HEK293 (cell line): ENCODE data around the gene VTN.

Experiments
- AEBP2 ChIP-seq: fragments of 450-650 bp; formaldehyde crosslinking; IDR thresholded peaks from 2 replicates; pipeline ENCODE4 v1.5.1; 2016; ENCODE audit warnings: missing biosample characterization, missing genetic modification characterization, borderline replicate concordance
- FEZF1 ChIP-seq: fragments of 450-650 bp; formaldehyde crosslinking; IDR thresholded peaks from 2 replicates; pipeline ENCODE4 v1.5.1; 2016; ENCODE audit warnings: missing biosample characterization, missing genetic modification characterization
- GFI1B ChIP-seq: fragments of 450-650 bp; formaldehyde crosslinking; IDR thresholded peaks from 2 replicates; pipeline ENCODE4 v1.5.1; 2016; ENCODE audit warnings: missing biosample characterization, missing genetic modification characterization
- HOXA7 ChIP-seq: sonication (generic); formaldehyde crosslinking; IDR thresholded peaks from 2 replicates; pipeline ENCODE4 v1.8.1; 2022; ENCODE audit warnings: missing genetic modification reagents, borderline replicate concordance
- MEIS1 ChIP-seq: sonication (generic); formaldehyde crosslinking; IDR thresholded peaks from 2 replicates; pipeline ENCODE4 v1.8.1; 2022; ENCODE audit warnings: missing genetic modification reagents, mild to moderate bottlenecking, borderline replicate concordance
- SALL2 ChIP-seq: fragments of 450-650 bp; formaldehyde crosslinking; IDR thresholded peaks from 2 replicates; pipeline ENCODE4 v1.5.0; 2017; ENCODE audit warnings: missing biosample characterization, mild to moderate bottlenecking, missing genetic modification characterization, borderline replicate concordance
- SCRT1 ChIP-seq: fragments of 450-650 bp; formaldehyde crosslinking; IDR thresholded peaks from 2 replicates; pipeline ENCODE4 v1.5.1; 2016; ENCODE audit warnings: missing biosample characterization, missing genetic modification characterization, borderline replicate concordance
- WT1 ChIP-seq: fragments of 450-650 bp; formaldehyde crosslinking; IDR thresholded peaks from 2 replicates; pipeline ENCODE4 v1.5.1; 2016; ENCODE audit warnings: missing biosample characterization, missing genetic modification characterization
- ZBTB1 ChIP-seq: fragments of 450-650 bp; formaldehyde crosslinking; IDR thresholded peaks from 2 replicates; pipeline ENCODE4 v1.5.1; 2016; ENCODE audit warnings: missing biosample characterization, missing genetic modification characterization
- ZEB2 ChIP-seq: fragments of 450-650 bp; formaldehyde crosslinking; IDR thresholded peaks from 2 replicates; pipeline ENCODE4 v1.5.1; 2016; ENCODE audit warnings: missing biosample characterization, missing genetic modification characterization
- ZFHX2 ChIP-seq: fragments of 450-650 bp; formaldehyde crosslinking; conservative IDR thresholded peaks from 2 replicates; pipeline ENCODE4 v1.5.1; 2016; ENCODE audit warnings: missing biosample characterization, missing genetic modification characterization
- ZFP3 ChIP-seq: fragments of 450-650 bp; formaldehyde crosslinking; IDR thresholded peaks from 2 replicates; pipeline ENCODE4 v1.5.1; 2016; ENCODE audit warnings: low read depth, missing biosample characterization, missing genetic modification characterization
- ZIC2 ChIP-seq: fragments of 450-650 bp; formaldehyde crosslinking; IDR thresholded peaks from 2 replicates; pipeline ENCODE4 v1.5.1; 2016; ENCODE audit warnings: missing biosample characterization, missing genetic modification characterization
- ZNF148 ChIP-seq: fragments of 450-650 bp; formaldehyde crosslinking; IDR thresholded peaks from 2 replicates; pipeline ENCODE4 v1.5.0; 2017; ENCODE audit warnings: missing biosample characterization, missing genetic modification characterization, borderline replicate concordance
- ZNF214 ChIP-seq: fragments of 450-650 bp; formaldehyde crosslinking; IDR thresholded peaks from 2 replicates; pipeline ENCODE4 v1.5.1; 2017; ENCODE audit warnings: missing biosample characterization, mild to moderate bottlenecking, missing genetic modification characterization, borderline replicate concordance
- ZNF248 ChIP-seq: fragments of 450-650 bp; formaldehyde crosslinking; IDR thresholded peaks from 2 replicates; pipeline ENCODE4 v1.5.1; 2017; ENCODE audit warnings: missing biosample characterization, missing genetic modification characterization
- ZNF266 ChIP-seq: fragments of 450-650 bp; formaldehyde crosslinking; IDR thresholded peaks from 2 replicates; pipeline ENCODE4 v1.5.1; 2016; ENCODE audit warnings: missing biosample characterization, missing genetic modification characterization, low read depth
- ZNF37A ChIP-seq: fragments of 450-650 bp; IDR thresholded peaks from 2 replicates; pipeline ENCODE4 v1.5.1; 2018; ENCODE audit warnings: missing biosample characterization, missing genetic modification characterization
- ZNF394 ChIP-seq: fragments of 450-650 bp; formaldehyde crosslinking; IDR thresholded peaks from 2 replicates; pipeline ENCODE4 v1.5.1; 2016; ENCODE audit warnings: missing biosample characterization, missing genetic modification characterization, mild to moderate bottlenecking, moderate library complexity, borderline replicate concordance
- ZNF404 ChIP-seq: fragments of 450-650 bp; formaldehyde crosslinking; IDR thresholded peaks from 2 replicates; pipeline ENCODE4 v1.5.1; 2017; ENCODE audit warnings: missing biosample characterization, missing genetic modification characterization
- ZNF416 ChIP-seq: fragments of 450-650 bp; formaldehyde crosslinking; IDR thresholded peaks from 2 replicates; pipeline ENCODE4 v1.5.1; 2016; ENCODE audit warnings: missing biosample characterization, missing genetic modification characterization
- ZNF426 ChIP-seq: fragments of 450-650 bp; formaldehyde crosslinking; IDR thresholded peaks from 2 replicates; pipeline ENCODE4 v1.5.1; 2017; ENCODE audit warnings: missing biosample characterization, missing genetic modification characterization, mild to moderate bottlenecking, inconsistent platforms, moderate library complexity
- ZNF514 ChIP-seq: fragments of 450-650 bp; formaldehyde crosslinking; IDR thresholded peaks from 2 replicates; pipeline ENCODE4 v1.5.1; 2016; ENCODE audit warnings: missing biosample characterization, missing genetic modification characterization
- ZNF521 ChIP-seq: fragments of 450-650 bp; formaldehyde crosslinking; IDR thresholded peaks from 2 replicates; pipeline ENCODE4 v1.5.1; 2017; ENCODE audit warnings: missing biosample characterization, mild to moderate bottlenecking, missing genetic modification characterization
- ZNF561 ChIP-seq: fragments of 450-650 bp; IDR thresholded peaks from 2 replicates; pipeline ENCODE4 v1.5.1; 2018; ENCODE audit warnings: missing biosample characterization, missing genetic modification characterization, borderline replicate concordance
- ZNF610 ChIP-seq: fragments of 450-650 bp; formaldehyde crosslinking; IDR thresholded peaks from 2 replicates; pipeline ENCODE4 v1.5.1; 2016; ENCODE audit warnings: missing biosample characterization, missing genetic modification characterization, borderline replicate concordance
- ZNF621 ChIP-seq: fragments of 450-650 bp; formaldehyde crosslinking; IDR thresholded peaks from 2 replicates; pipeline ENCODE4 v1.5.1; 2017; ENCODE audit warnings: missing biosample characterization, missing genetic modification characterization
- ZNF658 ChIP-seq: fragments of 450-650 bp; formaldehyde crosslinking; IDR thresholded peaks from 2 replicates; pipeline ENCODE4; 2016; ENCODE audit warnings: missing biosample characterization, missing genetic modification characterization
- ZNF791 ChIP-seq: fragments of 450-650 bp; formaldehyde crosslinking; IDR thresholded peaks from 2 replicates; pipeline ENCODE4 v1.5.1; 2016; ENCODE audit warnings: missing biosample characterization, missing genetic modification characterization
- ZNF830 ChIP-seq: fragments of 450-650 bp; IDR thresholded peaks from 2 replicates; pipeline ENCODE4 v1.5.0; 2018; ENCODE audit warnings: missing biosample characterization, missing genetic modification characterization, low read depth, mild to moderate bottlenecking, moderate library complexity
- ZNF843 ChIP-seq: fragments of 450-650 bp; formaldehyde crosslinking; IDR thresholded peaks from 2 replicates; pipeline ENCODE4 v1.5.1; 2016; ENCODE audit warnings: missing biosample characterization, missing genetic modification characterization
- ZSCAN16 ChIP-seq: fragments of 450-650 bp; formaldehyde crosslinking; IDR thresholded peaks from 2 replicates; pipeline ENCODE4 v1.5.1; 2016; ENCODE audit warnings: missing biosample characterization, missing genetic modification characterization
- TF ChIP-seq, protein P1 (sequence below): fragments of 450-650 bp; formaldehyde crosslinking; IDR thresholded peaks from 2 replicates; pipeline ENCODE4 v1.5.1; 2017; ENCODE audit warnings: missing biosample characterization, missing genetic modification characterization
- TF ChIP-seq, protein P2 (sequence below): fragments of 450-650 bp; formaldehyde crosslinking; IDR thresholded peaks from 2 replicates; pipeline ENCODE4 v1.5.1; 2016; ENCODE audit warnings: missing biosample characterization, missing genetic modification characterization

The VTN gene

GRCh38 chr17:28371245-28372202, 1.4 kb upstream of the VTN start, which contains the start of gene SARM1 (continued):
- TF ChIP-seq, protein P1, sequence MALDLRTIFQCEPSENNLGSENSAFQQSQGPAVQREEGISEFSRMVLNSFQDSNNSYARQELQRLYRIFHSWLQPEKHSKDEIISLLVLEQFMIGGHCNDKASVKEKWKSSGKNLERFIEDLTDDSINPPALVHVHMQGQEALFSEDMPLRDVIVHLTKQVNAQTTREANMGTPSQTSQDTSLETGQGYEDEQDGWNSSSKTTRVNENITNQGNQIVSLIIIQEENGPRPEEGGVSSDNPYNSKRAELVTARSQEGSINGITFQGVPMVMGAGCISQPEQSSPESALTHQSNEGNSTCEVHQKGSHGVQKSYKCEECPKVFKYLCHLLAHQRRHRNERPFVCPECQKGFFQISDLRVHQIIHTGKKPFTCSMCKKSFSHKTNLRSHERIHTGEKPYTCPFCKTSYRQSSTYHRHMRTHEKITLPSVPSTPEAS (tag by site-specific recombination), result no peak
- TF ChIP-seq ZNF514 (tag by site-specific recombination), result no peak
- peak; percentile 66 for TF ChIP-seq ZNF843
- TF ChIP-seq ZNF248 (tag by site-specific recombination), result no peak
- TF ChIP-seq ZNF214 (tag by site-specific recombination), result no peak
- TF ChIP-seq ZSCAN16 (tag by site-specific recombination), result no peak
- no peak for TF ChIP-seq ZNF521 (tag by site-specific recombination)
- peak; percentile 96 for TF ChIP-seq ZFHX2 (tag by site-specific recombination)
- no peak for TF ChIP-seq ZNF830 (tag by site-specific recombination)
- TF ChIP-seq ZNF37A (tag by site-specific recombination), result no peak
- no peak for TF ChIP-seq ZBTB1 (tag by site-specific recombination)
- no peak for TF ChIP-seq ZNF610
- peak; percentile 29; the same call in 1 of the 2 replicates for TF ChIP-seq ZIC2 (tag by site-specific recombination)
- TF ChIP-seq ZNF416 (tag by site-specific recombination), result no peak
- peak; percentile 76; the same call in 1 of the 2 replicates for TF ChIP-seq ZEB2 (tag by site-specific recombination)
- TF ChIP-seq SALL2 (tag by site-specific recombination), result no peak
- no peak for TF ChIP-seq ZNF404 (tag by site-specific recombination)
- TF ChIP-seq GFI1B (tag by site-specific recombination), result no peak
- TF ChIP-seq HOXA7 (CRISPR knock-in tag), result no peak
- TF ChIP-seq, protein P2, sequence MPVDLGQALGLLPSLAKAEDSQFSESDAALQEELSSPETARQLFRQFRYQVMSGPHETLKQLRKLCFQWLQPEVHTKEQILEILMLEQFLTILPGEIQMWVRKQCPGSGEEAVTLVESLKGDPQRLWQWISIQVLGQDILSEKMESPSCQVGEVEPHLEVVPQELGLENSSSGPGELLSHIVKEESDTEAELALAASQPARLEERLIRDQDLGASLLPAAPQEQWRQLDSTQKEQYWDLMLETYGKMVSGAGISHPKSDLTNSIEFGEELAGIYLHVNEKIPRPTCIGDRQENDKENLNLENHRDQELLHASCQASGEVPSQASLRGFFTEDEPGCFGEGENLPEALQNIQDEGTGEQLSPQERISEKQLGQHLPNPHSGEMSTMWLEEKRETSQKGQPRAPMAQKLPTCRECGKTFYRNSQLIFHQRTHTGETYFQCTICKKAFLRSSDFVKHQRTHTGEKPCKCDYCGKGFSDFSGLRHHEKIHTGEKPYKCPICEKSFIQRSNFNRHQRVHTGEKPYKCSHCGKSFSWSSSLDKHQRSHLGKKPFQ (tag by site-specific recombination), result no peak
- no peak for TF ChIP-seq ZNF561 (tag by site-specific recombination)
- TF ChIP-seq ZNF658 (tag by site-specific recombination), result no peak
- no peak for TF ChIP-seq MEIS1 (CRISPR knock-in tag)
- TF ChIP-seq ZFP3 (tag by site-specific recombination), result no peak
- no peak for TF ChIP-seq ZNF791 (tag by site-specific recombination)
- TF ChIP-seq ZNF621 (tag by site-specific recombination), result no peak
- TF ChIP-seq ZNF148, result no peak
- TF ChIP-seq SCRT1 (tag by site-specific recombination), result no peak
- no peak for TF ChIP-seq AEBP2 (tag by site-specific recombination)
- no peak for TF ChIP-seq ZNF426 (tag by site-specific recombination)
- TF ChIP-seq ZNF266 (tag by site-specific recombination), result no peak; the same call in 1 of the 2 replicates
- no peak for TF ChIP-seq FEZF1 (tag by site-specific recombination)
- peak; percentile 40 for TF ChIP-seq WT1
- TF ChIP-seq ZNF394, result peak; percentile 73; the same call in 1 of the 2 replicates
